Ishikawa (cell line): ENCODE data around the gene TEX35.

Source experiments
- CEBPB ChIP-seq: IDR thresholded peaks from 2 replicates; pipeline ENCODE4 v1.6.1; 2012
- CREB1 ChIP-seq: IDR thresholded peaks from 2 replicates; pipeline ENCODE4 v1.6.1; 2012; ENCODE audit warnings: low read depth
- EGR1 ChIP-seq: IDR thresholded peaks from 2 replicates; pipeline ENCODE4 v1.6.1; 2012
- EP300 ChIP-seq: IDR thresholded peaks from 2 replicates; pipeline ENCODE4 v1.6.1; 2012; ENCODE audit warnings: borderline replicate concordance
- FOXM1 ChIP-seq: IDR thresholded peaks from 2 replicates; pipeline ENCODE4 v1.6.1; 2012; ENCODE audit warnings: low read depth, borderline replicate concordance
- NFIC ChIP-seq: IDR thresholded peaks from 2 replicates; pipeline ENCODE4 v1.6.1; 2012
- RAD21 ChIP-seq: IDR thresholded peaks from 2 replicates; pipeline ENCODE4 v1.6.1; 2012; ENCODE audit warnings: low read depth
- TAF1 ChIP-seq: IDR thresholded peaks from 2 replicates; pipeline ENCODE4 v1.6.1; 2012; ENCODE audit warnings: low read depth, mild to moderate bottlenecking
- TCF12 ChIP-seq: IDR thresholded peaks from 2 replicates; pipeline ENCODE4 v1.6.1; 2012; ENCODE audit warnings: low read depth
- TEAD4 ChIP-seq: IDR thresholded peaks from 2 replicates; pipeline ENCODE4 v1.6.1; 2012
- YY1 ChIP-seq: IDR thresholded peaks from 2 replicates; pipeline ENCODE4 v1.6.1; 2012; ENCODE audit warnings: low read depth
- ZBTB7A ChIP-seq: IDR thresholded peaks from 2 replicates; pipeline ENCODE4 v1.6.1; 2012; ENCODE audit warnings: low read depth
- TF ChIP-seq, protein P1 (sequence below): IDR thresholded peaks from 2 replicates; pipeline ENCODE4 v1.6.1; 2012
- TF ChIP-seq, protein P2 (sequence below): IDR thresholded peaks from 2 replicates; pipeline ENCODE4 v1.6.1; 2012
- TF ChIP-seq, protein P3 (sequence below): IDR thresholded peaks from 2 replicates; pipeline ENCODE4 v1.6.1; 2012; ENCODE audit warnings: low read depth, mild to moderate bottlenecking

The TEX35 gene

DNA sequence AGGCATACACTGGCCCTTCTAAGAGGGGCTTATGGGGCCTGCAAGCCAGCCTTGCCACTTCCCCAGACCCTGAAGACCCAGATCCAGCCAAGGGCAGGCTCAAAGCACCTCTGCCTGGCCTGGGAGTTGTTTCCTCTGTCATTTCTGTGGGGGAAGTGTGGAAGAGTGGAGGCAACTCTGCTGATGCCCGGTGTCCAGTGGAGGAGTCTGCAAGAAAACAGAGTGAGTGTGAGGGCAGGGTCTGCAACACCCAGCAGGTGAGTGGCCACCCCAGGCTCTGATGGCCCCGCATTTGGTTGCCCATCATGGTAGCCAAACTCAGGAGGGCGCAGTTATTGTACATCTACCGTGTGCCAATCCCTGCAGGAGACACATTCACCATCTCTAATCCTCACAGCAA lies 24.5 kb upstream of the TEX35 start:
- TF ChIP-seq ZBTB7A, result no peak
- TF ChIP-seq, protein P1, sequence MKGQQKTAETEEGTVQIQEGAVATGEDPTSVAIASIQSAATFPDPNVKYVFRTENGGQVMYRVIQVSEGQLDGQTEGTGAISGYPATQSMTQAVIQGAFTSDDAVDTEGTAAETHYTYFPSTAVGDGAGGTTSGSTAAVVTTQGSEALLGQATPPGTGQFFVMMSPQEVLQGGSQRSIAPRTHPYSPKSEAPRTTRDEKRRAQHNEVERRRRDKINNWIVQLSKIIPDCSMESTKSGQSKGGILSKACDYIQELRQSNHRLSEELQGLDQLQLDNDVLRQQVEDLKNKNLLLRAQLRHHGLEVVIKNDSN, result no peak
- TF ChIP-seq, protein P2, sequence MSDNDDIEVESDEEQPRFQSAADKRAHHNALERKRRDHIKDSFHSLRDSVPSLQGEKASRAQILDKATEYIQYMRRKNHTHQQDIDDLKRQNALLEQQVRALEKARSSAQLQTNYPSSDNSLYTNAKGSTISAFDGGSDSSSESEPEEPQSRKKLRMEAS, result no peak
- no peak for TF ChIP-seq NFIC
- no peak for TF ChIP-seq FOXM1
- no peak for TF ChIP-seq CEBPB
- TF ChIP-seq CREB1, result no peak
- TF ChIP-seq EP300, result no peak
- TF ChIP-seq TCF12, result no peak
- TF ChIP-seq, protein P3, sequence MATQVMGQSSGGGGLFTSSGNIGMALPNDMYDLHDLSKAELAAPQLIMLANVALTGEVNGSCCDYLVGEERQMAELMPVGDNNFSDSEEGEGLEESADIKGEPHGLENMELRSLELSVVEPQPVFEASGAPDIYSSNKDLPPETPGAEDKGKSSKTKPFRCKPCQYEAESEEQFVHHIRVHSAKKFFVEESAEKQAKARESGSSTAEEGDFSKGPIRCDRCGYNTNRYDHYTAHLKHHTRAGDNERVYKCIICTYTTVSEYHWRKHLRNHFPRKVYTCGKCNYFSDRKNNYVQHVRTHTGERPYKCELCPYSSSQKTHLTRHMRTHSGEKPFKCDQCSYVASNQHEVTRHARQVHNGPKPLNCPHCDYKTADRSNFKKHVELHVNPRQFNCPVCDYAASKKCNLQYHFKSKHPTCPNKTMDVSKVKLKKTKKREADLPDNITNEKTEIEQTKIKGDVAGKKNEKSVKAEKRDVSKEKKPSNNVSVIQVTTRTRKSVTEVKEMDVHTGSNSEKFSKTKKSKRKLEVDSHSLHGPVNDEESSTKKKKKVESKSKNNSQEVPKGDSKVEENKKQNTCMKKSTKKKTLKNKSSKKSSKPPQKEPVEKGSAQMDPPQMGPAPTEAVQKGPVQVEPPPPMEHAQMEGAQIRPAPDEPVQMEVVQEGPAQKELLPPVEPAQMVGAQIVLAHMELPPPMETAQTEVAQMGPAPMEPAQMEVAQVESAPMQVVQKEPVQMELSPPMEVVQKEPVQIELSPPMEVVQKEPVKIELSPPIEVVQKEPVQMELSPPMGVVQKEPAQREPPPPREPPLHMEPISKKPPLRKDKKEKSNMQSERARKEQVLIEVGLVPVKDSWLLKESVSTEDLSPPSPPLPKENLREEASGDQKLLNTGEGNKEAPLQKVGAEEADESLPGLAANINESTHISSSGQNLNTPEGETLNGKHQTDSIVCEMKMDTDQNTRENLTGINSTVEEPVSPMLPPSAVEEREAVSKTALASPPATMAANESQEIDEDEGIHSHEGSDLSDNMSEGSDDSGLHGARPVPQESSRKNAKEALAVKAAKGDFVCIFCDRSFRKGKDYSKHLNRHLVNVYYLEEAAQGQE, result no peak
- TF ChIP-seq EGR1, result no peak
- TF ChIP-seq RAD21, result no peak
- no peak for TF ChIP-seq TAF1
- TF ChIP-seq YY1, result no peak
- TF ChIP-seq TEAD4, result no peak

DNA sequence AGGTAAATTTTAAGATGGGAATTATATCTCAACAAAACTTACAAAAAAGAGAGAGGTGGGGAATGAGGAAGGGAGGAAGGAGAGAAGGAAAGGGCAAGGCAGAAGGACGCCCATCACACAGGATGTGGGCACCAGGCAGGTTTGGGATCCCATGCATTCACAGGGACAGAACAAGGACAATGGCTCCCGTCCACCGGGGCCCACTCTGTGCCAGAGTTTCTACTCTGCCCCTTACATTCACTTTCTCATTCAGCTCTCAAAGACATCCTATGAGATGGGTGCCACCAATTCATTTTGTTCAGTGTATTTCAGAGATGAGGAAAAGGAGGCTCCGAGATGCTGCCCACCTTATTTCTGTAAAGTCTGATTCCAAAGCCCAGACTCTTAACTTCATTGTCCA lies 23.5 kb upstream of the TEX35 start:
- TF ChIP-seq TCF12 (no peak), CREB1 (no peak), EGR1 (no peak), CEBPB (no peak), ZBTB7A (no peak), FOXM1 (no peak), TEAD4 (no peak), YY1 (no peak), TAF1 (no peak), NFIC (no peak), RAD21 (no peak), EP300 (no peak)
- TF ChIP-seq, protein P2, result no peak
- TF ChIP-seq, protein P3, result no peak
- TF ChIP-seq, protein P1, result no peak

DNA sequence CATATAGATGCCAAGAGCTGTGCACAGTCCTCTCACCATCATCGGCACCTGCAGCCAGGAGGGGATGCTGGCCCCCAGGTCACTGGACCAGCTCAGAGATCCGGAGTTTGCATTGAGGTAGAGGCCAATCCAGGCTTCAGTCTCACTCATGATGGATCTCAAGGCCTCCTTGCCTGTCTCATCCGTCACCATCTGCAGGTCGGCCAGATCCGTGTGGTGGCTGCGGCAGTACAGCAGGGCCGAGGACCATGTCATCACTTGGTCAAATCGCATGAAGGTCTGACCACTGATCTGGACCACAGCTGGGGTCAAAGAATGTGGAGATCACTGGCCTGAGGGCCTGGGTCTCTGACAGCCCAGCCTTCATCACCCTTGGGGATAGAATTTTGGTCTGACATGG lies 22.8 kb upstream of the TEX35 start:
- TF ChIP-seq, protein P3, result no peak
- no peak for TF ChIP-seq RAD21
- TF ChIP-seq FOXM1, result no peak
- no peak for TF ChIP-seq TEAD4
- TF ChIP-seq, protein P1, result no peak
- no peak for TF ChIP-seq EP300
- no peak for TF ChIP-seq YY1
- TF ChIP-seq CEBPB, result no peak
- TF ChIP-seq, protein P2, result no peak
- TF ChIP-seq ZBTB7A, result no peak
- no peak for TF ChIP-seq TCF12
- no peak for TF ChIP-seq NFIC
- TF ChIP-seq CREB1, result no peak

DNA sequence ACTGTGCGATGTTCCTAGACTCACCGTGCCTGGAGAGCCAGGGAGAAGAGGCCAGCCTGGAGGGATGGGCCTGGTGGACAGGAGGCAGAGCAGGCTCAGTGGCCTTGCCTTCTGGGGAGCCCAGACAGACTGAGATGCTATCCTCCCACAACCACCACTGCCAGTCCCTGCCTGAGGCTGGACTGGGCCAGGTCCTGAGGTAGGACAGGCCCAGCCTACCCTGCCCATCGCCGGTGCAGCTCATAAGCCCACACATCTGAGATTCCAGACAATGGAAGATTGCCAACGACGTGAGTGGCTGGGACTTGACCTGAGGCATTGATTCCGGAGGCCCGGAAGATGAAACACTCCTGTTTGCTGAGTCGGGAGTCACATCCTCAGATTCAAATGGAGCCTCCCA lies 21.9 kb upstream of the TEX35 start:
- TF ChIP-seq CREB1 (no peak), ZBTB7A (no peak), EP300 (no peak), TEAD4 (no peak), RAD21 (no peak)
